HEK293 (cell line): ENCODE measurements around the gene KLF2.

Source experiments
- CTCF ChIA-PET: fragments of 350-600 bp; formaldehyde crosslinking; extraction: SDS; loops from one replicate; lab custom pipeline; 2021; ENCODE audit warnings: antibody characterized with exemption; lab: Yijun Ruan, JAX
- POLR2A ChIA-PET: fragments of 300-600 bp; formaldehyde crosslinking; extraction: SDS; loops from one replicate; lab custom pipeline; 2020; ENCODE audit warnings: antibody characterized with exemption, inconsistent platforms; lab: Yijun Ruan, JAX
- H3K27ac ChIP-seq: fragments of 200-500 bp; sonication (Bioruptor generic); 2 replicates; pipeline ENCODE4 v1.5.1; 2014; ENCODE audit warnings: low read depth, low read length, control low read depth, inconsistent platforms; ENCODE audit errors: extremely low read depth
- H3K36me3 ChIP-seq, 2 experiments: fragments of 200-500 bp in 1 of 2; sonication (Bioruptor generic) in 1 of 2; 1 replicate in 1 of 2; 2 replicates in 1 of 2; pipeline ENCODE4 v1.5.1; 2014 to 2017; ENCODE audit warnings: inconsistent platforms in 2 of 2, low read length in 2 of 2; ENCODE audit not compliant: control insufficient read depth in 2 of 2, insufficient read depth in 1 of 2
- H3K4me1 ChIP-seq: fragments of 200-500 bp; sonication (Bioruptor generic); 2 replicates; pipeline ENCODE4 v1.5.1; 2014; ENCODE audit warnings: mild to moderate bottlenecking, low read length, inconsistent platforms; ENCODE audit not compliant: control insufficient read depth, insufficient read depth
- H3K4me3 ChIP-seq: 2 replicates; pipeline ENCODE4 v1.5.1; 2011; ENCODE audit warnings: low read depth, mild to moderate bottlenecking, control low read depth, low read length, moderate library complexity
- H3K9me3 ChIP-seq: fragments of 200-500 bp; sonication (Bioruptor generic); 2 replicates; pipeline ENCODE4 v1.5.1; 2014; ENCODE audit warnings: low read depth, low read length, inconsistent platforms; ENCODE audit not compliant: control insufficient read depth, insufficient read depth
- KLF16 ChIP-seq: fragments of 450-650 bp; formaldehyde crosslinking; IDR thresholded peaks from 2 replicates; pipeline ENCODE4 v1.5.1; 2017; ENCODE audit warnings: missing biosample characterization, missing genetic modification characterization
- OSR2 ChIP-seq: fragments of 450-650 bp; formaldehyde crosslinking; IDR thresholded peaks from 2 replicates; pipeline ENCODE4 v1.5.1; 2016; ENCODE audit warnings: missing biosample characterization, missing genetic modification characterization
- SCRT1 ChIP-seq: fragments of 450-650 bp; formaldehyde crosslinking; IDR thresholded peaks from 2 replicates; pipeline ENCODE4 v1.5.1; 2016; ENCODE audit warnings: missing biosample characterization, missing genetic modification characterization, borderline replicate concordance
- WT1 ChIP-seq: fragments of 450-650 bp; formaldehyde crosslinking; IDR thresholded peaks from 2 replicates; pipeline ENCODE4 v1.5.1; 2016; ENCODE audit warnings: missing biosample characterization, missing genetic modification characterization
- ZNF23 ChIP-seq: fragments of 450-650 bp; formaldehyde crosslinking; IDR thresholded peaks from 2 replicates; pipeline ENCODE4 v1.5.1; 2016; ENCODE audit warnings: missing biosample characterization, missing genetic modification characterization, borderline replicate concordance
- ZNF274 ChIP-seq, 2 experiments: fragments of 200-500 bp in 1 of 2; fragments of 450-650 bp in 1 of 2; sonication (Bioruptor generic) in 1 of 2; formaldehyde crosslinking in 1 of 2; IDR thresholded peaks; 2 replicates each; pipeline versions ENCODE4 v1.5.1 to v1.6.1; 2014 to 2016; ENCODE audit warnings: borderline replicate concordance in 1 of 2, inconsistent platforms in 1 of 2, low read length in 1 of 2, missing biosample characterization in 1 of 2, missing genetic modification characterization in 1 of 2
- ZNF292 ChIP-seq: fragments of 450-650 bp; formaldehyde crosslinking; IDR thresholded peaks from 2 replicates; pipeline ENCODE4 v1.5.1; 2016; ENCODE audit warnings: low read depth, missing biosample characterization, missing genetic modification characterization, borderline replicate concordance
- ZNF335 ChIP-seq: fragments of 450-650 bp; formaldehyde crosslinking; conservative IDR thresholded peaks from 2 replicates; pipeline ENCODE4 v1.5.1; 2016; ENCODE audit warnings: missing biosample characterization, missing genetic modification characterization
- ZNF350 ChIP-seq: fragments of 450-650 bp; formaldehyde crosslinking; IDR thresholded peaks from 2 replicates; pipeline ENCODE4 v1.5.0; 2017; ENCODE audit warnings: missing biosample characterization, mild to moderate bottlenecking, missing genetic modification characterization
- ZNF391 ChIP-seq: fragments of 450-650 bp; formaldehyde crosslinking; IDR thresholded peaks from 2 replicates; pipeline ENCODE4 v1.5.1; 2016; ENCODE audit warnings: low read depth, missing biosample characterization, missing genetic modification characterization, borderline replicate concordance
- ZNF404 ChIP-seq: fragments of 450-650 bp; formaldehyde crosslinking; IDR thresholded peaks from 2 replicates; pipeline ENCODE4 v1.5.1; 2017; ENCODE audit warnings: missing biosample characterization, missing genetic modification characterization
- ZNF426 ChIP-seq: fragments of 450-650 bp; formaldehyde crosslinking; IDR thresholded peaks from 2 replicates; pipeline ENCODE4 v1.5.1; 2017; ENCODE audit warnings: missing biosample characterization, missing genetic modification characterization, mild to moderate bottlenecking, inconsistent platforms, moderate library complexity
- ZNF514 ChIP-seq: fragments of 450-650 bp; formaldehyde crosslinking; IDR thresholded peaks from 2 replicates; pipeline ENCODE4 v1.5.1; 2016; ENCODE audit warnings: missing biosample characterization, missing genetic modification characterization
- ZSCAN30 ChIP-seq: fragments of 450-650 bp; IDR thresholded peaks from 2 replicates; pipeline ENCODE4 v1.5.1; 2018; ENCODE audit warnings: missing biosample characterization, mild to moderate bottlenecking, missing genetic modification characterization, moderate library complexity
- TF ChIP-seq, protein P1 (sequence below): fragments of 450-650 bp; IDR thresholded peaks from 2 replicates; pipeline ENCODE4 v1.5.1; 2018; ENCODE audit warnings: missing biosample characterization, mild to moderate bottlenecking, missing genetic modification characterization
- TF ChIP-seq, protein P2 (sequence below): fragments of 450-650 bp; formaldehyde crosslinking; IDR thresholded peaks from 2 replicates; pipeline ENCODE4 v1.5.1; 2017; ENCODE audit warnings: missing biosample characterization, missing genetic modification characterization
- TF ChIP-seq, protein P3 (sequence below): fragments of 450-650 bp; formaldehyde crosslinking; IDR thresholded peaks from 2 replicates; pipeline ENCODE4 v1.5.1; 2016; ENCODE audit warnings: missing biosample characterization, missing genetic modification characterization

The KLF2 gene

DNA sequence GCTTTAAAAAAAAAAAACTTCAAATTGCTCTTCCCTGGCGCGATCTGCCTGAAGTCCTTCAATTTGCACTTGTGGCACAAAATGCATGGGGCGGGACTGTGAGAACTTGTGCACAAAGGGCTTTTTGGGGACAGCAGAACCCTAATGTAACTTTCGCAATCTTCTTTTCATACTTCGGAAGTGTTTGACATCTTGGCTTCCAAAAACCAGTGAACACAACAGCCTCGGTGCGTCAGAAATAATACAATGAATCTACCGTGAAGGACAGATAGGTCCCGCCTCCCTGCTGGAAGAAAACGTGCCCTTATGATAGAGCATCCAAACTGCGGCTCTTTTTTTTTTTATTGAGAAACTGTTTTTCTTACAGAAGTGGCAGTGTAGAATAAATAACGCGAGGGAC, 36.6 kb downstream of the KLF2 start:
- ChIA-PET POLR2A (interaction anchor here (0.7 kb wide), 1 partner anchor 176 kb away, joined by 3 read pairs; the partner anchor contains the start of gene FAM32A), CTCF (interaction anchor here (1.0 to 1.6 kb wide), 2 partner anchors 16 to 22 kb away, joined by 8 to 10 read pairs; no protein-coding TSS in a partner anchor)
- H3K4me1 ChIP-seq: no peaks in the 10 kb centered on the region
- no peak for TF ChIP-seq ZNF514
- TF ChIP-seq ZSCAN30 (tag by site-specific recombination): no peak
- no peak for TF ChIP-seq ZNF426 (tag by site-specific recombination)
- no peak for TF ChIP-seq KLF16 (tag by site-specific recombination)
- no peak for TF ChIP-seq WT1 (tag by site-specific recombination)
- TF ChIP-seq ZNF292: no peak
- TF ChIP-seq OSR2 (tag by site-specific recombination): no peak
- TF ChIP-seq, all 188 proteins: peak for 0
- Histone ChIP-seq H3K36me3 (peaks cover 0 to 11% of the 10 kb centered on the region in 2 experiments; a peak in 1 of 3 replicates), H3K27ac (no peak overlapping the region), H3K9me3 (no peaks in the 10 kb centered on the region), H3K4me3 (no peak overlapping the region)

DNA sequence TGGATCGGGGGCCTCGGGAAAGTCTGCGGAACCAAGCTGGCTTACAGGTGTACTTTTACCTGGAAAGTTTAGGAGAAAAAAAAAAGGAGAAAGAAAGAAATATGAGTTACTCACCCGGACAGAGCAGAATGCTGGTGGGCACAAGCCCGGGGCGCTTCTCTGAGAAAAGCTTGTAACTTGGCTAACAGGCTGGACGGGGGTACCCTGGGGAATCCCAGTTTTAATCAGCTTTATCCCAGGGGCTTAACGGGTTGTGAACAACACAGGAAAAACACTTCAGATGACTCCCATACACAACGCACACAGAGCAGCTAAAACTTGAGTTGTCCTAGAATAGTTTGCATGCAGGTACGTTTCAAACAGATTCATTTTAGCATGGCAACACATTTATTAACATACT, 37.3 kb downstream of the KLF2 start:
- H3K4me3 ChIP-seq: no peak overlapping the region
- CTCF ChIA-PET: interaction anchor here (0.7 to 1.6 kb wide), 4 partner anchors 21 to 1288 kb away, joined by 3 to 8 read pairs (median 4); no protein-coding TSS in a partner anchor
- TF ChIP-seq, protein P1, sequence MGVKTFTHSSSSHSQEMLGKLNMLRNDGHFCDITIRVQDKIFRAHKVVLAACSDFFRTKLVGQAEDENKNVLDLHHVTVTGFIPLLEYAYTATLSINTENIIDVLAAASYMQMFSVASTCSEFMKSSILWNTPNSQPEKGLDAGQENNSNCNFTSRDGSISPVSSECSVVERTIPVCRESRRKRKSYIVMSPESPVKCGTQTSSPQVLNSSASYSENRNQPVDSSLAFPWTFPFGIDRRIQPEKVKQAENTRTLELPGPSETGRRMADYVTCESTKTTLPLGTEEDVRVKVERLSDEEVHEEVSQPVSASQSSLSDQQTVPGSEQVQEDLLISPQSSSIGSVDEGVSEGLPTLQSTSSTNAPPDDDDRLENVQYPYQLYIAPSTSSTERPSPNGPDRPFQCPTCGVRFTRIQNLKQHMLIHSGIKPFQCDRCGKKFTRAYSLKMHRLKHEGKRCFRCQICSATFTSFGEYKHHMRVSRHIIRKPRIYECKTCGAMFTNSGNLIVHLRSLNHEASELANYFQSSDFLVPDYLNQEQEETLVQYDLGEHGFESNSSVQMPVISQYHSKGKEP (tag by site-specific recombination): no peak
- TF ChIP-seq SCRT1 (no peak), ZNF23 (tag by site-specific recombination) (no peak), ZNF404 (tag by site-specific recombination) (no peak), ZNF391 (tag by site-specific recombination) (no peak), ZNF274 (IDR thresholded peaks at IDR 0.05; ENCODE audit: low read length) (no peak), ZNF274 (tag by site-specific recombination; IDR thresholded peaks at IDR 0.05; ENCODE audit: borderline replicate concordance) (no peak), ZNF350 (tag by site-specific recombination) (no peak), ZNF335 (tag by site-specific recombination) (no peak)
- TF ChIP-seq, protein P2, sequence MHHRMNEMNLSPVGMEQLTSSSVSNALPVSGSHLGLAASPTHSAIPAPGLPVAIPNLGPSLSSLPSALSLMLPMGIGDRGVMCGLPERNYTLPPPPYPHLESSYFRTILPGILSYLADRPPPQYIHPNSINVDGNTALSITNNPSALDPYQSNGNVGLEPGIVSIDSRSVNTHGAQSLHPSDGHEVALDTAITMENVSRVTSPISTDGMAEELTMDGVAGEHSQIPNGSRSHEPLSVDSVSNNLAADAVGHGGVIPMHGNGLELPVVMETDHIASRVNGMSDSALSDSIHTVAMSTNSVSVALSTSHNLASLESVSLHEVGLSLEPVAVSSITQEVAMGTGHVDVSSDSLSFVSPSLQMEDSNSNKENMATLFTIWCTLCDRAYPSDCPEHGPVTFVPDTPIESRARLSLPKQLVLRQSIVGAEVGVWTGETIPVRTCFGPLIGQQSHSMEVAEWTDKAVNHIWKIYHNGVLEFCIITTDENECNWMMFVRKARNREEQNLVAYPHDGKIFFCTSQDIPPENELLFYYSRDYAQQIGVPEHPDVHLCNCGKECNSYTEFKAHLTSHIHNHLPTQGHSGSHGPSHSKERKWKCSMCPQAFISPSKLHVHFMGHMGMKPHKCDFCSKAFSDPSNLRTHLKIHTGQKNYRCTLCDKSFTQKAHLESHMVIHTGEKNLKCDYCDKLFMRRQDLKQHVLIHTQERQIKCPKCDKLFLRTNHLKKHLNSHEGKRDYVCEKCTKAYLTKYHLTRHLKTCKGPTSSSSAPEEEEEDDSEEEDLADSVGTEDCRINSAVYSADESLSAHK (tag by site-specific recombination): no peak
- TF ChIP-seq, protein P3, sequence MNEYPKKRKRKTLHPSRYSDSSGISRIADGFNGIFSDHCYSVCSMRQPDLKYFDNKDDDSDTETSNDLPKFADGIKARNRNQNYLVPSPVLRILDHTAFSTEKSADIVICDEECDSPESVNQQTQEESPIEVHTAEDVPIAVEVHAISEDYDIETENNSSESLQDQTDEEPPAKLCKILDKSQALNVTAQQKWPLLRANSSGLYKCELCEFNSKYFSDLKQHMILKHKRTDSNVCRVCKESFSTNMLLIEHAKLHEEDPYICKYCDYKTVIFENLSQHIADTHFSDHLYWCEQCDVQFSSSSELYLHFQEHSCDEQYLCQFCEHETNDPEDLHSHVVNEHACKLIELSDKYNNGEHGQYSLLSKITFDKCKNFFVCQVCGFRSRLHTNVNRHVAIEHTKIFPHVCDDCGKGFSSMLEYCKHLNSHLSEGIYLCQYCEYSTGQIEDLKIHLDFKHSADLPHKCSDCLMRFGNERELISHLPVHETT (tag by site-specific recombination): no peak
- TF ChIP-seq, all 188 proteins: peak for 0
- POLR2A ChIA-PET: interaction anchor here (0.7 kb wide), 1 partner anchor 177 kb away, joined by 3 read pairs; the partner anchor contains the start of gene FAM32A
- H3K4me1 ChIP-seq: no peaks in the 10 kb centered on the region; the same call in 1 of the 2 replicates
- H3K9me3 ChIP-seq: no peaks in the 10 kb centered on the region
- no peak overlapping the region for H3K27ac ChIP-seq
- peaks cover 0 to 11% of the 10 kb centered on the region in 2 experiments; a peak in 1 of 3 replicates for H3K36me3 ChIP-seq
